Measurements from ENCODE around the gene FOXP1.

DNA sequence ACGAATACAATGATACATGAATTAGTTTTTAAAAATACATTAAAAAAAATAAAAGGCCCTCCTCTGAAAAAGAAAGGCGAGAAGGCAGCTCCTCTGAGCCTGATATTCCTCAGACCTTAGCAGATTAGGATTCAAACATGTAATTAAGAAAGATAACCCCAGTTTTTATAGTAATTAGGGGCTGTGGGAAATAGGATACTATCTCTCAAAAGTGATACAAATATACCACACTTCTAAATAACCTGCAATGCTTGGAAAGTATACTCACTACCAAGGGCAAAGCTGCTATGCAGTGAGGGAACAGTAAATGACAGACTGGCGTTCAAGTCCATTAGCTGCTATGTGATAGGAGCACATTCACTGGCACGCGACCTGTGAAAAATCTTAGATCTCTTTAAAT lies 445.1 kb downstream of the FOXP1 start:
- TF ChIP-seq, protein P1, sequence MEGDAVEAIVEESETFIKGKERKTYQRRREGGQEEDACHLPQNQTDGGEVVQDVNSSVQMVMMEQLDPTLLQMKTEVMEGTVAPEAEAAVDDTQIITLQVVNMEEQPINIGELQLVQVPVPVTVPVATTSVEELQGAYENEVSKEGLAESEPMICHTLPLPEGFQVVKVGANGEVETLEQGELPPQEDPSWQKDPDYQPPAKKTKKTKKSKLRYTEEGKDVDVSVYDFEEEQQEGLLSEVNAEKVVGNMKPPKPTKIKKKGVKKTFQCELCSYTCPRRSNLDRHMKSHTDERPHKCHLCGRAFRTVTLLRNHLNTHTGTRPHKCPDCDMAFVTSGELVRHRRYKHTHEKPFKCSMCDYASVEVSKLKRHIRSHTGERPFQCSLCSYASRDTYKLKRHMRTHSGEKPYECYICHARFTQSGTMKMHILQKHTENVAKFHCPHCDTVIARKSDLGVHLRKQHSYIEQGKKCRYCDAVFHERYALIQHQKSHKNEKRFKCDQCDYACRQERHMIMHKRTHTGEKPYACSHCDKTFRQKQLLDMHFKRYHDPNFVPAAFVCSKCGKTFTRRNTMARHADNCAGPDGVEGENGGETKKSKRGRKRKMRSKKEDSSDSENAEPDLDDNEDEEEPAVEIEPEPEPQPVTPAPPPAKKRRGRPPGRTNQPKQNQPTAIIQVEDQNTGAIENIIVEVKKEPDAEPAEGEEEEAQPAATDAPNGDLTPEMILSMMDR (IDR thresholded peaks at IDR 0.05; ENCODE audit: poor library complexity, severe bottlenecking): no peak
- no peak for TF ChIP-seq EZH2 (IDR thresholded peaks at IDR 0.05; ENCODE audit: borderline replicate concordance, insufficient read depth, low read length, poor library complexity, severe bottlenecking)
- TF ChIP-seq SMC3 (conservative IDR thresholded peaks at IDR 0.05; ENCODE audit: poor library complexity): no peak
- TF ChIP-seq MXI1 (conservative IDR thresholded peaks at IDR 0.05; ENCODE audit: poor library complexity, severe bottlenecking): no peak
- TF ChIP-seq TAF1 (IDR thresholded peaks at IDR 0.05; ENCODE audit: low read depth): no peak
- TF ChIP-seq RAD21 (conservative IDR thresholded peaks at IDR 0.05): no peak
